ENCODE measurements around the gene OAS3.
"Not testable (repeated sequence)": the region's sequence is repeated elsewhere in the genome, so short reads cannot be mapped to it uniquely, and the experiment has no call there.

Gene OAS3

GRCh38 chr12:112924986-112925385 lies 13.3 kb upstream of the OAS3 start:
- TF ChIP-seq ZNF292 (tag by site-specific recombination; IDR thresholded peaks at IDR 0.05; ENCODE audit: borderline replicate concordance, low read depth) (no peak), ZNF133 (tag by site-specific recombination; IDR thresholded peaks at IDR 0.05) (no peak), MZF1 (tag by site-specific recombination; IDR thresholded peaks at IDR 0.05; ENCODE audit: borderline replicate concordance) (no peak), ZNF37A (tag by site-specific recombination; IDR thresholded peaks at IDR 0.05) (no peak), ZNF664 (tag by site-specific recombination; IDR thresholded peaks at IDR 0.05) (no peak), ZNF19 (tag by site-specific recombination; IDR thresholded peaks at IDR 0.05; ENCODE audit: low read depth) (no peak), HOXD13 (CRISPR knock-in tag; IDR thresholded peaks at IDR 0.05; ENCODE audit: borderline replicate concordance) (no peak), ZNF354C (tag by site-specific recombination; IDR thresholded peaks at IDR 0.05; ENCODE audit: borderline replicate concordance, low read depth) (no peak), ZNF629 (tag by site-specific recombination; IDR thresholded peaks at IDR 0.05) (no peak), ZNF16 (tag by site-specific recombination; IDR thresholded peaks at IDR 0.05; ENCODE audit: low read depth) (no peak), ZNF585B (tag by site-specific recombination; IDR thresholded peaks at IDR 0.05) (no peak), ZBTB21 (tag by site-specific recombination; IDR thresholded peaks at IDR 0.05) (no peak), ZNF214 (tag by site-specific recombination; IDR thresholded peaks at IDR 0.05; ENCODE audit: borderline replicate concordance) (no peak), ZNF792 (tag by site-specific recombination; IDR thresholded peaks at IDR 0.05) (no peak), ZNF654 (tag by site-specific recombination; IDR thresholded peaks at IDR 0.05; ENCODE audit: low read depth) (no peak), OVOL3 (tag by site-specific recombination; IDR thresholded peaks at IDR 0.05) (no peak), SP2 (tag by site-specific recombination; IDR thresholded peaks at IDR 0.05) (no peak), REST (tag by site-specific recombination; IDR thresholded peaks at IDR 0.05) (no peak), ZXDB (tag by site-specific recombination; IDR thresholded peaks at IDR 0.05) (no peak)
- no peak overlapping the region for H3K4me3 ChIP-seq (ENCODE audit: low read depth, low read length)
- H3K36me3 ChIP-seq (ENCODE audit: control insufficient read depth in 2 of 2, insufficient read depth in 1 of 2, low read length in 2 of 2), result no peaks in the 10 kb centered on the region
- ChIA-PET CTCF (interaction anchor here (1.1 kb wide), 1 partner anchor 401 kb away, joined by 3 read pairs; no protein-coding TSS in a partner anchor), POLR2A (no interaction called here)
- H3K4me1 ChIP-seq (ENCODE audit: control insufficient read depth, insufficient read depth, low read length), result no peaks in the 10 kb centered on the region
- no peaks in the 10 kb centered on the region for H3K9me3 ChIP-seq (ENCODE audit: control insufficient read depth, insufficient read depth, low read depth, low read length)
- no peak overlapping the region for H3K27ac ChIP-seq (ENCODE audit: extremely low read depth, low read depth, low read length)

GRCh38 chr12:112926416-112927033 lies 11.7 kb upstream of the OAS3 start:
- peak; percentile 57 for TF ChIP-seq SETDB1 (IDR thresholded peaks at IDR 0.05; ENCODE audit: insufficient read length, low read length)
- POLR2A ChIA-PET; H3K36me3 ChIP-seq (ENCODE audit: control insufficient read depth in 2 of 2, insufficient read depth in 1 of 2, low read length in 2 of 2); H3K4me1 ChIP-seq (ENCODE audit: control insufficient read depth, insufficient read depth, low read length); H3K4me3 ChIP-seq (ENCODE audit: low read depth, low read length); H3K9me3 ChIP-seq (ENCODE audit: control insufficient read depth, insufficient read depth, low read depth, low read length); H3K27ac ChIP-seq (ENCODE audit: extremely low read depth, low read depth, low read length); CTCF ChIA-PET: not testable (repeated sequence)

GRCh38 chr12:112927475-112927874 lies 10.8 kb upstream of the OAS3 start:
- Histone ChIP-seq H3K27ac (ENCODE audit: extremely low read depth, low read depth, low read length) (no peak overlapping the region), H3K9me3 (ENCODE audit: control insufficient read depth, insufficient read depth, low read depth, low read length) (no peaks in the 10 kb centered on the region), H3K4me3 (ENCODE audit: low read depth, low read length) (no peak overlapping the region), H3K4me1 (ENCODE audit: control insufficient read depth, insufficient read depth, low read length) (no peaks in the 10 kb centered on the region), H3K36me3 (ENCODE audit: control insufficient read depth in 2 of 2, insufficient read depth in 1 of 2, low read length in 2 of 2) (no peaks in the 10 kb centered on the region)
- CTCF ChIA-PET, result no interaction called here
- POLR2A ChIA-PET, result no interaction called here
- no peak for TF ChIP-seq KLF1 (tag by site-specific recombination; IDR thresholded peaks at IDR 0.05)
- no peak for TF ChIP-seq ZNF350 (tag by site-specific recombination; IDR thresholded peaks at IDR 0.05)
- no peak for TF ChIP-seq HOXC10 (CRISPR knock-in tag; IDR thresholded peaks at IDR 0.05)
- no peak for TF ChIP-seq ZNF585B (tag by site-specific recombination; IDR thresholded peaks at IDR 0.05)
- TF ChIP-seq ZFP69B (tag by site-specific recombination; IDR thresholded peaks at IDR 0.05), result no peak
- TF ChIP-seq ZNF677 (tag by site-specific recombination; IDR thresholded peaks at IDR 0.05), result no peak
- no peak for TF ChIP-seq ZNF747 (tag by site-specific recombination; IDR thresholded peaks at IDR 0.05)
- TF ChIP-seq ZNF16 (tag by site-specific recombination; IDR thresholded peaks at IDR 0.05; ENCODE audit: low read depth), result no peak
- TF ChIP-seq ZNF658 (tag by site-specific recombination; IDR thresholded peaks at IDR 0.05), result no peak
- TF ChIP-seq ZNF449 (tag by site-specific recombination; IDR thresholded peaks at IDR 0.05), result no peak
- TF ChIP-seq ZNF341 (tag by site-specific recombination; IDR thresholded peaks at IDR 0.05; ENCODE audit: low read depth), result no peak
- no peak for TF ChIP-seq IKZF3 (tag by site-specific recombination; IDR thresholded peaks at IDR 0.05)
- no peak for TF ChIP-seq ZNF544 (tag by site-specific recombination; IDR thresholded peaks at IDR 0.05)
